ENCODE results near the gene CAMKMT.

DNA sequence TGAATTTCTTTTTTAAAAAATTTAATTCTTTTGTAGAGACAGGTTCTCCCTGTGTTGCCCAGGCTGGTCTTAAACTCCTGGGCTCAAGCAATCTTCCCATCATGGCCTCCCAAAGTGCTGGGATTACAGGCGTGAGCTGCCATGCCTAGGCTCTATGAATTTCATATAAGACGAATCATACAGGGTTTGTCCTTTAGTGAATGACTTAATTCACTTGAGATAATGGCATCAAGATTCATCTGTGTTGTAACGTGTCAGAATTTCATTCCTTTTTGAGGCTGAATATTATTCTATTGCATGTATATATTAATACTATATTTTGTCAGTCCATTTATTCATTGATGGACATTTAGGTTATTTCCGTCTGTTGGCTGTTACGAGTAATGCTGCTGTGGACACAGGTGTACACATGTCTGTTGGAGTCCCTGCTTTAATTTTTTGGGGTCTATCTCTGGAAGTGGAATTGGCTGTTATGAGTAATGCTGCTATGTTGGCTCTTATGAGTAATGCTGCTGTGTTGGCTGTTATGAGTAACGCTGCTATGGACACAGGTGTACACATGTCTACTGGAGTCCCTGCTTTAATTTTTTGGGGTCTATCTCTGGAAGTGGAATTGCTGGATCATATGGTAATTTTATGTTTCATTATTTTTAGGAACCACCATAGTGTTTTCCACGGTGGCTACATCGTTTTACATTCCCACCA, 210.6 kb downstream of the CAMKMT start:
- TF ChIP-seq POLR2AphosphoS5 (IDR thresholded peaks at IDR 0.05) (no peak), EP300 (IDR thresholded peaks at IDR 0.05; ENCODE audit: low read depth) (no peak), POLR2A (IDR thresholded peaks at IDR 0.05) (no peak)
- TF ChIP-seq, protein P1, sequence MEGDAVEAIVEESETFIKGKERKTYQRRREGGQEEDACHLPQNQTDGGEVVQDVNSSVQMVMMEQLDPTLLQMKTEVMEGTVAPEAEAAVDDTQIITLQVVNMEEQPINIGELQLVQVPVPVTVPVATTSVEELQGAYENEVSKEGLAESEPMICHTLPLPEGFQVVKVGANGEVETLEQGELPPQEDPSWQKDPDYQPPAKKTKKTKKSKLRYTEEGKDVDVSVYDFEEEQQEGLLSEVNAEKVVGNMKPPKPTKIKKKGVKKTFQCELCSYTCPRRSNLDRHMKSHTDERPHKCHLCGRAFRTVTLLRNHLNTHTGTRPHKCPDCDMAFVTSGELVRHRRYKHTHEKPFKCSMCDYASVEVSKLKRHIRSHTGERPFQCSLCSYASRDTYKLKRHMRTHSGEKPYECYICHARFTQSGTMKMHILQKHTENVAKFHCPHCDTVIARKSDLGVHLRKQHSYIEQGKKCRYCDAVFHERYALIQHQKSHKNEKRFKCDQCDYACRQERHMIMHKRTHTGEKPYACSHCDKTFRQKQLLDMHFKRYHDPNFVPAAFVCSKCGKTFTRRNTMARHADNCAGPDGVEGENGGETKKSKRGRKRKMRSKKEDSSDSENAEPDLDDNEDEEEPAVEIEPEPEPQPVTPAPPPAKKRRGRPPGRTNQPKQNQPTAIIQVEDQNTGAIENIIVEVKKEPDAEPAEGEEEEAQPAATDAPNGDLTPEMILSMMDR (IDR thresholded peaks at IDR 0.05), result no peak

Data from transverse colon (tissue), 4 donors.